H1 (cell line): ENCODE results near the gene FOXO6. TPM values are rescaled to one million over a fixed set of nuclear protein-coding genes. Genes with fewer than 3 reads are reported as not detected.

Source experiments
- EP300 ChIP-seq, 2 experiments: IDR thresholded peaks; 1 replicate in 1 of 2; 2 replicates in 1 of 2; pipeline ENCODE4 v1.6.1; 2011 to 2012; ENCODE audit warnings: low read depth in 2 of 2, low read length in 2 of 2, mild to moderate bottlenecking in 2 of 2, borderline replicate concordance in 1 of 2, inconsistent platforms in 1 of 2, moderate library complexity in 1 of 2
- TAF1 ChIP-seq: IDR thresholded peaks from 2 replicates; pipeline ENCODE4 v1.6.1; 2011; ENCODE audit warnings: mild to moderate bottlenecking, low read depth, low read length
- polyA plus RNA-seq, 7 experiments: library from polyadenylated mRNA; depleted of rRNA in 3 of 7; stranded (reverse) in 5 of 7; unstranded in 2 of 7; fragments of >200 nt in 5 of 7; fragments of 200-250 nt in 2 of 7; gene quantifications; 1 replicate in 5 of 7; 2 replicates in 1 of 7; 4 replicates in 1 of 7; pipeline versions ENCODE4 v1.2.1 to v1.2.3, GENCODE V29; 2011 to 2013; ENCODE audit warnings: missing spikeins in 2 of 7, mixed read lengths in 2 of 7
- total RNA-seq: library from RNA; stranded (reverse); fragmentation: NEBNext Ultra II Directional; extraction: Animal tissue kit (Norgen Biotek cat#: 25700); gene quantifications from 2 replicates; pipeline ENCODE4 v1.2.1, GENCODE V29; 2021

FOXO6 gene
- total and polyA plus RNA-seq, 2 of the 8 experiments (the other 6 are each of a cell fraction or from before 2014, with no cell fraction given): 0.59 to 3.0 TPM

- TF ChIP-seq EP300 (IDR thresholded peaks at IDR 0.05; ENCODE audit: borderline replicate concordance in 1 of 2, low read depth in 2 of 2, low read length in 2 of 2): no peak
- TF ChIP-seq TAF1: no peak
Measured at GRCh38 chr1:41315871-41316270, 45.4 kb upstream of the FOXO6 start (continued).
